GM12872 (cell line): ENCODE measurements around the gene RFTN1.

ENCODE experiments used
- TF ChIP-seq, protein P1 (sequence below): IDR thresholded peaks from 3 replicates; pipeline ENCODE4 v1.5.1; 2011; ENCODE audit warnings: low read depth, mild to moderate bottlenecking, low read length, moderate library complexity; ENCODE audit not compliant: insufficient read depth

Gene RFTN1

DNA sequence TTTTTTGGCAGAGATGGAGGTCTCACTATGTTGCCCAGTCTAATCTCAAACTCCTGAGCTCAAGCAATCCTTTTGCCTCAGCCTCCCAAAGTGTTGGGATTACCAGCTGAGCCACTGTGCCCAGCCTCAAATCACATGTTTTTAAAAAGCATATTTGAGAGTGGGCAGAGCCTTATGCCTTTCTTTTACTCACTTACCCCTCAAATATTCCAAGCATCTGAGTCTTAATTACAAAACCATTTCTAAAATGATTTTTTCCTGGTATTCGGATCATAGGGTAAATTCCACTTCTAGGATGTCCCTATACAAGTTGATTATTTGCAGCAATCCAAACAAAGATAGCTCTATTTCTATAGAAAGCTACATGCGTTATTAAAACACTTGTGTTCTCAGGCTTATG, 106.1 kb downstream of the RFTN1 start:
- TF ChIP-seq, protein P1, sequence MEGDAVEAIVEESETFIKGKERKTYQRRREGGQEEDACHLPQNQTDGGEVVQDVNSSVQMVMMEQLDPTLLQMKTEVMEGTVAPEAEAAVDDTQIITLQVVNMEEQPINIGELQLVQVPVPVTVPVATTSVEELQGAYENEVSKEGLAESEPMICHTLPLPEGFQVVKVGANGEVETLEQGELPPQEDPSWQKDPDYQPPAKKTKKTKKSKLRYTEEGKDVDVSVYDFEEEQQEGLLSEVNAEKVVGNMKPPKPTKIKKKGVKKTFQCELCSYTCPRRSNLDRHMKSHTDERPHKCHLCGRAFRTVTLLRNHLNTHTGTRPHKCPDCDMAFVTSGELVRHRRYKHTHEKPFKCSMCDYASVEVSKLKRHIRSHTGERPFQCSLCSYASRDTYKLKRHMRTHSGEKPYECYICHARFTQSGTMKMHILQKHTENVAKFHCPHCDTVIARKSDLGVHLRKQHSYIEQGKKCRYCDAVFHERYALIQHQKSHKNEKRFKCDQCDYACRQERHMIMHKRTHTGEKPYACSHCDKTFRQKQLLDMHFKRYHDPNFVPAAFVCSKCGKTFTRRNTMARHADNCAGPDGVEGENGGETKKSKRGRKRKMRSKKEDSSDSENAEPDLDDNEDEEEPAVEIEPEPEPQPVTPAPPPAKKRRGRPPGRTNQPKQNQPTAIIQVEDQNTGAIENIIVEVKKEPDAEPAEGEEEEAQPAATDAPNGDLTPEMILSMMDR: no peak

DNA sequence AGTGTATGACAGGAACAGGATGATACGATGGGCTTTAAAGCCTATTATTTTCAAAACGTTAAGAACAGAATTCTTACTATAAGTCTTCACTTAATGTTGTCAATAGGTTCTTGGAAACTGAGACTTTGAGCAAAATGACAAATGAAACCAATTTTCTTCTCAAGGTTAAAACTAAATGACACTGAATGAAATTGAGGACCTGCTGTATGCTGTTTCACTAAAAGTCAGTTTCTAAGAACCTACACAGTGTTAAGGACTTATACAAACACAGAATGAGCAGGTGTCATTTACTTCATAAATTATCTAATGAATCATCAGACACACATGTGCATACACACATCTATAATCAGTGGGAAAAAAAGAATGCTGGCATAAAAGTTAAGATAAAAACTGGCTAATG, 106.9 kb downstream of the RFTN1 start:
- TF ChIP-seq, protein P1: no peak

DNA sequence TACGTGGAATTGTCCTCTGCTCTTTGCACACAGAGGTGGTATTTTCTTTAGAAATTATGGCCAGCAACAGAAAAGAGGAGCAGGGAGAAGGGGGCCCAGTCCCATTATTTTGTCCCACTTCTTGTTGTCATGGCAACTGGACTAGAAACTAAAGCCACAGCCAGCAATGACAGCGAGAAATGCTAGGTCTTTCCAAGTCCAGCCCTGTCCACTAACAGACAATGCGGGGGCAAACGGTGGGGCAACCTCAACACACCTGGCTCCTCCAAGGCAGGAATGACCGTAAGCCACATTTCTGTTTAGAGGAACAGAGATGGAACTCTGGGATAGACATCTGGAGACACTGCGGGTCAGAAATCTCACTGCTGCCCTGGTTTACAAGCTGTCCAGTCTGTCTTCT, 107.3 kb downstream of the RFTN1 start:
- TF ChIP-seq, protein P1: no peak

DNA sequence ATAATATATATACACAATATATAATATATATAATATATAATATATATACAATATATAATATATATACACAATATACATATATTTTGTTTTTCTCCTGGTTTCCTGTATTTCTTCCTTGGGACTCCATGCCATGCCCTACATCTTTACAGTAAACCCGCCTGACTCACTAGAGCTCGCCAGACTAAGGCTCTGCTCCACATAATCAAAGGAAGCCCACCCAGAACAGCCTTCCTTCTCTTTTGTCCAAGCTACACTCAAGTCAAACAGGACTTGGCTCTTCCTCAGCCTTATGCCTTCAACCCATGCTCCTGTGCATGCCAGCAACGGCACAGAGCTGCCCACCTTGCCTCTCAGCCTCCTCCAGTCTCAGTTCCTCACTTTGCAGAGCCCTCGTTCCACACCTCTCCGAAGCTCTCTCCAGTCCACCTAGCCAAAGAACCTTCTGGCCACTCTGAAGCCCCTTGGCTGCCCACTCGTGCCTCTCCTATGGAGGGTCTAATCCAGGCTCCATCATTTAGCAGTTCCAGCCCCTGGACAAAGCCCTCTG, 109.1 kb downstream of the RFTN1 start:
- TF ChIP-seq, protein P1: no peak

DNA sequence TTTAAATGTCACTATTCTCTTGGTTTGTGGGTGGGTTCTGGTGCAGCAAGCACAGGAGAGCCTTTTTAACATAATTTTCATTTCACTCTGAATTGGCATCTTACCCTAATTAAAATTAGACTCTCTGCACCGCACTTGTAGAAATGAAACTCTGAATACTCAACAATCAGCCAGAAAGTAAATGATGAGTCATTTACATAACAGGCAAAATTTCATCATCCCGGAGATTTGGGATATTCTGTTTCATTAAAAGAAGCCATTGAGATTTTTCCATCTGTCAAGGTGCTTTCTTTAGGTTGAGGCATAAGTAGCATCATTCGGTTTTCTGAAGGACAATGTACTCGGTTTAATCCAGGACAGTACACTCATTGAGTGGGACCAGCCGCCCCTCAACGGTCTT, 111.0 kb downstream of the RFTN1 start:
- TF ChIP-seq, protein P1: no peak

DNA sequence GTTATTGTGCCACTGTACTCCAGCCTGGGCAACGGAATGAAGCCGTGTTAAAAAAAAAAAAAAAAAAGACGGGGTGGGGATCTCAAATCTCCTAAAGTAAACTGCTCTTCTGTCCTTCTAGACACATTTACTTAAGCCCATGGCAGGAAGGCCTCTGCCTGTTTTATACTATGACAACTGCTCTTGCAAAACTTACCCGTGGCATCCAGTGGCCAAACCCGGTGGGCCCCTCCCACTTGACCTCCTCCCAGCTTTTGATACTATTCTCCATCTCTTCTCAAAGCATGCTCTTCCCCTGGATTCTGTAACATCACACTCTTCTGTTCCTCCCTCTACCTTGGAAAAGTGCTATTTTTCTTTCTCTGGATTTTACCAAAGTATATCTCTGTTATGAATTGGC, 112.2 kb downstream of the RFTN1 start:
- TF ChIP-seq, protein P1: no peak

DNA sequence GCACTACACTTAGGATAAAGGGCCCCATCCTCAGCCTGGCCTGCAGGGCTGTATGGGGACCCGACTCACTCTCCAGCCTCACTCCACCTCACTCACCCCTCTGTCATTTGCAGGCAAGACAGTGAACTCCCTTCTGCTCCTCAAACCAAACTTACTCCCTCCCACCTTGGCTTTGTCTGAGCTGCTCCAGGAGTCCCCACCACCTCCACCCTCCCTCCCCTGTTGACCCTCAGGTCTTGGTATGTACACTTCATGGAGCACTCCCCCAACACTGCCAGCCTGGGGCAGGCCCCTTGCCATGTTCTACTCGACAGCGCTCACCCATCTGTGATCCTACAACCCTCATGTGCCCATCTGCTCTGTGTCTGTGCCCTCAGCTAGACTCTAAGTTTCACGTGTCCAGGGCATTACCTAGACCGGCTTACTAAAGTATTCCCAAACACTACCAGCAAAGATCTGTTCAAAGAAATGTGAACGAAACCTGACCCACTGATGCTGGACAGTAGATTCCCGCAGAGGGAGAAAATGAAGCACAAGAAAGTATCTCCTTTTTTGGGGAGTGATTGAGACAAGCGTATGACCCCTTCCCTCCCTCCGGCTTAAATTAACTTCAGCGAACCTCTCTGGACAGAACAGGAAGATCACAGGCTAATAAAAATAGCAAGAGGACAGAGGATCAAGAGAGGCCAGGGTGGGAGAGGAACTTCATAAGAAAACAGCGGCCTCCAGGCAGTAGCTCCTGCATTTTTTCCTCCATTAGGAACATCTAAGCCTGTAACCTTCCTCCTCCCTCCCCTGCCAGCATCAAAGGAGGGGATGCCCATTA, 113.2 kb downstream of the RFTN1 start:
- TF ChIP-seq, protein P1: no peak
